Measurements from ENCODE around the gene KIF16B.

The KIF16B gene

DNA sequence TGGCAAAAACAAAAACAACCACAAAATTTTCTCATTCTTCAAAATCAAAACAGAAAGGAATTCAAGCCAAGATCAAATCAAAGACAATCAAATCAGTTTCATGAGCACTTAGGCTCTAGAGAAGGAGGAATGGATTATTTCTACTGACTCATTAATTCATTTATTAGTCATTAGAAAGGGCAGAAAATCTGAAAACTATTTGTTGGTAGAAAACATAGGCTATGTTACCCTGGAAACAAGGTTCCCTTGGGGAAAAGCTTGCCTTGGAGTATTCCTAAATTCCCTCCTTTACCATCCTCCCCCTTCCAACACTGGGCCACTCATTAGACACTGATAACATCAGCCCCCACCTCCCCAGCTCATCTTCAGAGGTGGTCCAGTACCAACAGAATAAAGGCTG is 17.5 kb downstream of the KIF16B start:
- no peak for DNase-seq (ENCODE audit: low read depth in 2 of 2)

DNA sequence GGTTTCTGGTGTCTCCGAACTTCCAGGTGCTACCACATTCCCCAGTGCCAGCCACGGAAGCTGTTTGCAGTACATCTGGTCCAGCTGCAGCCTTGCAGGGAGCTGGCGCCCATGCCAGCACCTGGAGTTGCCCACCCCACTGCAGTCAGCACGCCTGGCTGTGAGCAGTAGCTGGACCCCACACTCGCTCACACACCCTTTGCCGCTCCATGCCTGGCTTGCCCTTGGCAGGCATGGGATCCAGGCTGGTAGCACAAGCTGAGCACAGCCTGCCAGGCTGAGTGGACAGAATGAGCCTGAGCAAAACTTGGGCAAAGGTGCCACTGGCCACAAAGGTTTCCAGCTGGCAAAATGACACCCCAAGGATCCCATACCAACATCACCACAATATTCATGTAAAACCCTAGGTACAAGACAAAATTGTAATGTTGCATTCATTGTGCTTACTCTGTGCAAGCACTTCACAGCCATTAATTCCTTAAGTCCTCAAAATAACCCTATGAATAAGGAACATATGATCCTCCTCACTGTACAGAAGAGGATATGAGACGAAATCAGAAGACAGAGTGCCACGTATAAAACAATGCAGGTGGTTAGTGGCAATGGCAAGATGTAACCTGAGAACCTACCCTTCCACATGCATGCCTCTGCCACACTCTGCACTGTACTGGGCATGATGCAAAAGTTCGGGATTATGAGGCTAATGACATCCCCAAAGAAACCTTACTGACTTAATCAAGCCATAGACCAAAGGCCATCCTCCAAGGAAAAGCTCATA is 18.3 kb downstream of the KIF16B start:
- no peak for DNase-seq (ENCODE audit: low read depth in 2 of 2)

DNA sequence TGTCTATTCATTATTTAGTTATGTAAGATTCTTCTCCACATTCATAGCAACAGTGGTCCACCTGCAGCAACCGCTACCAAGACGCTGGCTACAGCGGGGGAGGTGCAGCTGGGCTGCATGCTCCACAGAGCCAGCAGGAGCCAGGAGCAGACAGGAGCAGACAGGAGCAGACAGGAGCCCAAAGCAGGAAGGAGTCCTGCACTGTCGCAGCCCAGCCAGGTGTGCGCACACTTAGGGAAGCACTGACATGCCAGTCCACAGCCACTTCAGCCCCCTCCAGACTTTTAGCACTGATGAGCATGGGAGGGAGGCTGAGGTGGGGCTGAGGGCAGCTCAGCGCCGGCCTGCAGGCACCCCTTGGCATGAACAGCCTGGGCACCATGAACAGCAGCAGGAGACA is 19.6 kb downstream of the KIF16B start:
- DNase-seq (ENCODE audit: low read depth in 2 of 2), result no peak

DNA sequence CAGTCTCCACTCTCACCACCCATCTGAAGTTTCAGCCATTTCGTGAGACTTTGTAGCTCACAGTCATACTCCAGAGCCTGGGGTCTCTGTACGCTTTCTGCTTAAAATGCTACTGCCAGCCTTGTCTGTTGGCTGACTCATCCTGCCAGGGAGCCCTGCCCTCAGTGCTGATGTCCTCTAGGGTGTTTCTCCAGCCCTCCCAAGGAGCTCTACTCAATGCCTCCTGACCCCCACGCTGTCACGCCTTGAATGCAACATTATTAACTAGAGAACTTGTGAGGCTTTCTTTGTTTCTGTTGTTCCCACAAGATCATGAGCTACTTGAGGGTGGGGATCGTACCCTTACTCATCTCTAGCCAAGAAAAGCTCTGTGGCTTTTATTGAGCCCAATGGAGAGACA is 20.1 kb downstream of the KIF16B start:
- DNase-seq (ENCODE audit: low read depth in 2 of 2), result no peak

DNA sequence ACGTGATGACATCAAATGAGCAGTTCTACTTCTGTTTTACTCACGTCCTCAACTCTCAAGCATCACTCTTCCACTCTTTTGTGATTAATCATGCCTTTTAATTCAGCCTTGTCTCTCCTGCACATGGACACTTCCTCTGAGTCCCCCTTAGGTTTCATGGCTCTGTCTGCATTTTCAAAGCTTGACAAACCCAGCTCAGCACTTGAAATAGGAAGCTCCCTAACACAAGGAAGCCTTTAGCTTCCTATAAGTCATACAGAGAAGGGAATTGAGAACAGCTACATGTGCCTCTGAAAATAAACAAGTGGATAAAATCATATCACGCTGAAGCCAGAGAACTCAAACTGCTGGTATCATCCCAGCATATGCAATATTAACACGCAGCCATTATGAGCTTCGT is 21.2 kb downstream of the KIF16B start:
- no peak for DNase-seq (ENCODE audit: low read depth in 2 of 2)

DNA sequence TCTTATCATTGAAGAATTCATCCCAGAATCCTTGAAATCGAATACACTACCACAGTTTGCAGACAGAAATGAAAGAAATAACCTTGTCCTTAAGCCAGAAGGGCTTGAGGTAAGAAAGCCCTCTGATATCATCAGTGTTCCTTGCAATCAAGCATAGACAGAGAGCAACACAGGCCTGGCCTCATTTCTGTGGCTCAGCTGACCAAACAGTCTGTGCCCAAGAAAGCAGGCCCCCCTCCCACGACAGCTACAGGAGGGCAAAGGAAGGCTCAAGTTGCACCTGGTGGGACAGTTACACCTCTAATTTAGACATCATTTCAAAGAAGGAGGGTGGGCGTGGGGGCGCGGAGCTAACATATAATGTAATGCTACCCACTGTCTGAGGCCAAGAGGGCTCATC is 21.6 kb downstream of the KIF16B start:
- no peak for DNase-seq (ENCODE audit: low read depth in 2 of 2)

DNA sequence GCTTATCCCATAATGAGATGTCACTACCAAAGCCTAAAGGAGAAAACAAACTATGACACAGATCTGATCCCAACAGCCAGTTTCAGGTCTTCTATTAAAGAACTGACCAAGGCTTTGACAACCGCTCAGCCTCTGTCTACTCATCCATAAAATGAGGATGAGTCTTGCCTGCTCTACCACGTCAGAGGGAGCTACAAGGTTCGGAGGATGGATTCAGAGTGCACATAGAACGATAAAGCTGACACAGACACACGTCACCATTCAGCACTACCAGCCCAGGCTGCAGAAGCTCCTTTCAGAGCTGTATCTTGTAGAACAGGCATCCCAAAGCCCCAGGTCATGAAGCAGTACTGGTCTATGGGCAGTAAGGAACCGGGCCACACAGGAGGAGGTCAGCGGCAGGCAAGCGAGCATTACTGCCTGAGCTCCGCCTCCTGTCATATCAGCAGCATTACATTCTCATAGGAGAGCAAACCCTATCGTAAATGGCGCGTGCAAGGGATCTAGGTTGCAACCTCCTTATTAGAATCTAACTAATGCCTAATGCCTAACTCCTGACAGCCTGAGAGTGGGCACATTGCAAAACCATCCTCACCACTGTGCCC is 25.1 kb downstream of the KIF16B start:
- no peak for DNase-seq (ENCODE audit: low read depth in 2 of 2)

DNA sequence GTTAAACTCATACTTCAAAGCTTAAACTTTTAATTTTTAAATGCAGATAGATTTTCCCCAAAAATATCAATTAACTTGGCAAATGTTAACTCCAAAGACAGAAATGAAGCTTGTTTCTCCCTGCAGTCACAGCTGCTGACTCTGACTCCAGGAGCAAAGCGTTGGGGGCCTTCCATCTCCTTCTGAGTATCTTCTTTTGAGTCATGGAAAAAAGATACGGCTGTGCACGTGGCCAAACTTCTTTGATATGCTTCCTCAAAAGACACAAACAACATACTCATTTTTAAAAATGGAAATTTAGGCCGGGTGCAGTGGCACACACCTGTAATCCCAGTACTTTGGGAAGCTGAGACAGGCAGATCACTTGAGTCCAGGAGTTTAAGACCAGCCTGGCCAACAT is 28.3 kb downstream of the KIF16B start:
- no peak for DNase-seq (ENCODE audit: low read depth in 2 of 2)

DNA sequence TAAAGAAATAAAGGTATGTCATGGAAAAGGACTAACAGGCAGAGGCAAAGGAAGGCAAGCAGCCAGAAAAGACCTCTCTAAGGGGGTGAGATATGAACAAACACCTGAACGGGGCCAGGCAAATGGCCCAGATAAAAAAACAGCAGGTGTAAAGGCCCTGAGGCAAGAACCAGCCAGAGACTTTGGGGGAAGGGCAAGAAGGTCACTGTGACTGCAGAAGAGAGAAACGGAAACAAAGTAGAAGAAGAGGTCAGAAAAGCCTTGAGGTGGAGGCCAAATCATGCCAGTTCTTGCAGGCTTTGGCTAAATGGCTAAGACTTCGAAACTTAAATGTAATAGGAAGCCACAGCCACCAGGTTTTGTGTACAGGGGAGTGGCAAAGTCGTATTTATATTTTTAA is 30.8 kb downstream of the KIF16B start:
- DNase-seq (ENCODE audit: low read depth in 2 of 2), result no peak

DNA sequence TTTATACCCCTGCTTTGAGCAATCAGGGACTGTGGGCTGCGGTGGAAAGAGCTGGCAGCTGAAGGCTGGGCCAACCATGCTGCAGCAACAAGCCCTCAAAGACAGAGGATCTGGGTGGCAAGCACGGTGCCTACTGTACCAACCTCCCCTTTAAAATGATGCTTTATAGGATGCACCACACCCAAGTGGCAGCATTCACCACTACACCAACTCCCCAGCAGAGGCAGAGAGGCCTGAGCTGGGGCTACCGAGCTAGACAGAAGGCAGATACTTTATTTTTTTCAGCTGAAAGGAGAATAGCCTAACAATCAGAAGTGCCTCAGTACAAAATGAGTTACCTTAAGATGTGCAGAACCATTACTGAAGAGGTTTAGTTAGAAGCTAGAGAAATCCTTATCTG is 31.4 kb downstream of the KIF16B start:
- no peak for DNase-seq (ENCODE audit: low read depth in 2 of 2)

DNA sequence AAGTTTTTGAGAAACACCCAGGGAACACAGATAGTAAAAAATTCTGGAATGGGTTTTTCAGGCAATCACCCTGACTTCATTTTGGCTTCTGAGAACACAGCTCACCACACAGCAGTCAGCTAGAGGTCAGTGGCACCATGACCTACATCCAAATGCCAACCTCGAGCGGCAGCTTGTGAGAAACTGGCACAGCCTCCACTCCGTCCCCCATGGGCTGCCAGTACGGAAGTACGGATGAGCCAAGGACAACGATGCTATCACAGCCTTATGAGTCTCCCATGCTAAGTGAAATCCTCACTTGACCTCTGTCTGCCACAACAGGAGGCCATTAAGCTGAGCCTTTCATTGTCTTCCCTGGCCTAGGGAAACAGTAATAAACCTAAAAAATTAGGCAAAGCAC is 32.0 kb downstream of the KIF16B start:
- no peak for DNase-seq (ENCODE audit: low read depth in 2 of 2)

DNA sequence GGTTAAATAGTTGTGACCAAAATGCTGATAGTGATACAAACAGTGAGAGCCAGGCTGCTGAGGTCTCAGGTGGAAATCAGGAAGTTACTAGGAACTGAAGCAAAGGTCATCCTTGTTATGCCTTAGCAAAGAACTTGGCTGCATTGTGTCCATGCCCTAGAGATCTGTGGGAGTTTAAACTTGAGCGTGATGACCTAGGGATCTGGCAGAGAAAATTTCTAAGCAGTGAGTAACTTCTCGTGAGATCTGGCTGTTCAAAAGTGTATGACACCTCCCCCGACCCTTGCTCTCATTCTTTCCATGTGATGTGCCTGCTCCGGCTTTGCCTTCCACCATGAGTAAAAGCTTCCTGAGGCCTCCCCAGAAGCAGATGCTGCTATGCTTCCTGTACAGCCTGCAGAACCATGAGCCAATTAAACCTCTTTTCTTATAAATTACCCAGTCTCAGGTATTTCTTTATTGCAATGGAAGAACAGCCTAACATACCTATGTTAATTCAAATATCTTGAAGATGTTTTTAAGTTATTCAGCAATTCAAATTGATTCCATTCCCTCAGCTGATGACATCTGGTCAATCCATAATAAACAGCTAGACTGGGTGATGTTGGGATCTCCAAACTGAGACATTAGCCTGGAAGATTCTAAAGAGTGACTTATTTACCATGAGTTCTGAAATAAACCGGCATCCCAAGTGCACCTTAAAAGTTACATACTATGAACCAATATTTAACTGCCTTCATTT is 33.8 kb downstream of the KIF16B start:
- DNase-seq (ENCODE audit: low read depth in 2 of 2), result no peak

DNA sequence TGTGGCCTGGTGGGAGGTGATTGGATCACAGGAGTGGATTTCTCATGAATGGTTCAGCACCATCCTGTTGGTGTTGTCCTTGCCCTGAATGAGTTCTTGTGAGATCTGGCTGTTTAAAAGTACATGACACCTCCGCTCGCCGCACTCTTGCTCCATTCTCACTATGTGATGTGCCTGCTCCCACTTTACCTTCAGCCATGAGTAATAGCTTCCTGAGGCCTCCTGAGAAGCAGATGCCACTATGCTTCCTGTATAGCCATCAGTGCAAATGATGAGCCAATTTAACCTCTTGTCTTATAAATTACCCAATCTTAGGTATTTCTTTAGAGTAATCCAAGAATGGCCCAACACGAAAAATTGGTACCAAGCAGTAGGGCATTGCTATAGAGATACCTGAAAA is 34.5 kb downstream of the KIF16B start:
- no peak for DNase-seq (ENCODE audit: low read depth in 2 of 2)

DNA sequence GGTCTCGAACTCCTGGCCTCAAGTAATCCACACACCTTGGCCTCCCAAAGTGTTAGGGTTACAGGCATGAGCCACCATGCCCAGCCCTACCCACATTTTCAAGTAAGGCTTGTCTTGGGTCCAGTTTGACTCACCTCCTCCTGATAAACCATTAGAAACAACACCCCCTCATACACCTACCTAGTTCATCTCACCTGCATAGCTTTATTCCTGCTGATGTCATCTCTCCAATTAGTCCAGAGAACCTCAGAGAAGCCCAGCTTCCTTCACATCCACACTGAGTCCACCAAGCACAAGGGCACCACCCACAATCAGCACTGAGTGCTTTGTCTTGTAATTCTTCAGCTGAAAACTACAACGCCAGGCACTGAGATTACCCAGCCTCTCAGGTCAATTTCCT is 35.3 kb downstream of the KIF16B start:
- no peak for DNase-seq (ENCODE audit: low read depth in 2 of 2)

DNA sequence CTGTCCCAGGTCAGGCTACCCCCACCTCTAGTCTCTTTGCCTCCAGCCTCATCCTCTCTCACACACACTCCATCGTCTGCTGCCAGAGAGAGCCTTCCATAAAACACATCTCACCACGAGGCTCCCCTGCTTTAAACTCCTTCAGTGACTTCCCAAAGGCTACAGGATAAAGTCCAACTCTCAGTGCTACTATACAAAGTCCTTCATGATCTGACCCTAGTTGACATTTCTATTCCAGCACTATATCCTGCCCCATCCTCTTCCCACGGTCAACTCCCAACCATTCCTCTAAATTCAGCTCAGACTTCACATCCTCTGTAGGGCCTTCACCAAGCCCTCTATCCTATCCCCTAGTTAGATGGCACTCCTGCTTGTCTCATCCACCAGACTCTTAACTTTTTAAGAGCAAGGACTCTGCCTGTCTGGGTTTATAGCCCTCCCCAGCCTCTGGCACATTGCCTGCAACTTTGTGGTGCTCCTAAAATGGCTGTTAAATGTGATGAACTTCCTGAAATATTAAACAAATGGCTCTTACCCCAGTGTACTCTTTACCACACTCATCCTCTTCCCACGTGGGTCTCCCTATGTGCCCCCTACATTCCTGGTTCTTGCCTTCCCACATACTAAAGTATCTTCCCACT is 36.1 kb downstream of the KIF16B start:
- no peak for DNase-seq (ENCODE audit: low read depth in 2 of 2)

DNA sequence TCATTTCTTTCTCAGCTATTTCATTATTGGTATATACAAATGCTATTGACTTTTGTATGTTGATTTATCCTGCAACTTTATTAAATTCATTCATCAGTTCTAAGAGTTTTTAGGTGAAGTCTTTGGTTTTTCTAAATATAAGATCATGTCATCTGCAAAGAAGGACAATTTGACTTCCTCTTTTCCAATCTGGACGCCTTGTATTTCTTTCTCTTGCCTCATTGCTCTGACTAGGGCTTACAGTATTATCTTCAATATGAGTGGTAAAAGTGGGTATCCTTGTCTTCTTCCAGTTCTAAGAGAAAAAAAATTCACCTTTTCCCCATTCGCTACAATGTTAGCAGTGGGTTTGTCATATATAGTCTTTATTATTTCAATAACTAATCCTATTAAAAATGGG is 38.0 kb downstream of the KIF16B start:
- DNase-seq (ENCODE audit: low read depth in 2 of 2), result no peak

DNA sequence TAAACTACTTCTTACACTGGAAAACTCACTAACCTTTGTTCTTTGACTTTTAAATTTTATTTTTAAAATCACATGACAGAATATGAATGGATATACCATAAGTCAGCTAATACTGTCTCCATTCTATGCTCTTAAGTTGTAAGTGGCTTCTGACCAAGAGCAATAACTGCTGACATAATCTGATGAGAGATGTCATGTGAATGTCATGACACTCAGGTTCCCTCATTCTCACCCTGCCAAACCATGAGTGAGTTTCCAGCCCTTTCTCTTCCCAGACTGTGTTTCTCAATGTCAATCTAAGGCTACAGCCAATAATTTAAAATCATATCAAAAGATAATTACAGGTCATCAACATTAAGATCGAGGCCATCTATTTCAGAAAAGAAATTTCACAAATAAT is 39.7 kb downstream of the KIF16B start:
- no peak for DNase-seq (ENCODE audit: low read depth in 2 of 2)

DNA sequence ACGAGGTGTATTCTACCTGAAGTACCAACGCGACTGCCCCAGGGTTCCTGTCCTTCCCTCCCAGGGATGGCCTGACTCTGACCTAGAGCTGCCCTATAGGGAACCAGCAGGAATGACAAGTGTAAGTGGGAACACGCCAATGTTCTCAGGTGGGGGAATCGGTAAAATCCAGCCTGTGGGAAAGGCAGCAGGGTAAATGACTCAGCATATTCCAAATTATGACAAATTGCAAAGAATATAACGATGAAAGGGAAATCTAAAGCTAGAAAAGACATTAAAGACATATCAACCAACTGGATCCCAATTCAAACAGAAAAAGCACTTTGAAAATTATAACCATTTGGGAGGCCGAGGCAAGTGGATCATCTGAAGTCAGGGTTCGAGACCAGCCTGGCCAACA is 41.8 kb downstream of the KIF16B start:
- DNase-seq (ENCODE audit: low read depth in 2 of 2), result no peak

DNA sequence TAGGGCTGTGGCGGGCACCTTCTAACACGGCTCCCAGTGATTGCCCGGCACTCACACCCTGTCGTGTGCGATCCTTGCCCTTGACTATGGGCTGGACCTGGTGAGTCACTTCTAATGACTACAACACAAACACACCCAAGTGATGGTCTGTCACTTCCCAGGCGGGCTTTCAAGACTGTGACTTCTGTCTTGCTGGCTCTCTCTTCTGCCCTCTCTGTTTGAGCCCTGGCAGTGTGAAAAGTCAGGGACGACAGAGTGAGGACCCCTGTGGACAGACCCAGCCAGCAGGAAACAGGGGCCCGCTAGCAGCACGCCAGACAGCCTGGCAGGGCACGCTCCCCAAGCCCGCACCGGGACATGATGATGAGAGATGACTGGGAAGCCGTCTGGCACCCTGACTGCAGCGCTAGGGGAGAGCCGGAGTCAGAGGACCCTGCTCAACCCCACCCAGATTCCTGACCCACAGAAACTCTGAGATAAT is 43.0 kb downstream of the KIF16B start:
- DNase-seq (ENCODE audit: low read depth in 2 of 2), result no peak

DNA sequence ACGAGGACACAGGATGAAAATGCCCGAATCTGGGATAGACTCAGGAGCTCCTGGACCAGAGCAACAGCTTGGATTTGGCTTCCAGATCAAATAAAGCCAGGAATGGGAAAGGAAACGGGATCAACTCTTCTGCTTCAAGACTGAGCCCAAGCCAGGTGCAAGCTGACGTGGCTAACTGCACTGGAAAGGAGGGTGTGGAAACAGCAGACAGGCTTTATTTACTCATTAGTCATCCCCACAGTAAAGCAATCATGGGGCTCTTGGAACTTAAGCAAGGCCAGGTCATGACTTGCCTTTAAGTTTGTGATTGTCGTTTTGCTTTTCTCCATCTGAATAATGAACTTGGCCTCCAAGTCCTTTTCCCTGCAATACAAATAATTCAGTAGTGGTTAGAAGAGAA is 45.2 kb downstream of the KIF16B start:
- DNase-seq (ENCODE audit: low read depth in 2 of 2), result no peak

DNA sequence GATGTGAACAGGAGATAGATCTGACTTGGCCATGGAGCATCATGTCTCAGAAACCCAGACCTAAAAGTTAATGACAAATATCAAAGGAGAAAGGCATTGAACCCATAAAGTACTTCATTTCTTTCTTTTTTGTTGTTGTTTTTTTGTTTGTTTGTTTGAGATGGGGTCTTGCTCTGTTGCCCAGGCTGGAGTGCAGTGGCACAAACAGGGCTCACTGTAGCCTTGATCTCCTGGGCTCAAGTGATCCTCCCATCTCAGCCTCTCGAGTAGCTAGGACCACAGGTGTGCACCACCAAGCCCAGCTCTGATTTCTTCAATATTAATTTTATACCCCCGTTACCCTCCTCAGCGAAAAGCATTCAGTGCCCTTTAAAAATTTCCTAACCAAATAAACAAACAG is 45.8 kb downstream of the KIF16B start:
- DNase-seq (ENCODE audit: low read depth in 2 of 2), result no peak
